WI38 (cell line): ENCODE data around the gene POMGNT1.
"Not testable (repeated sequence)": the region's sequence is repeated elsewhere in the genome, so short reads cannot be mapped to it uniquely, and the experiment has no call there.

ENCODE experiments used
- H3K4me3 ChIP-seq: 2 replicates; pipeline ENCODE4 v1.5.1; 2011; ENCODE audit warnings: low read depth, mild to moderate bottlenecking, control low read depth, low read length
- CTCF ChIP-seq: IDR thresholded peaks from 2 replicates; pipeline ENCODE4 v1.5.1; 2012; ENCODE audit warnings: low read depth, mild to moderate bottlenecking, control low read depth, low read length

The POMGNT1 gene

GRCh38 chr1:46197964-46198811 lies at the start of gene POMGNT1:
POMGNT1 (minus strand) TSS chr1:46198434; CDS start chr1:46197821, 613 bp downstream.
- TF ChIP-seq CTCF, result no peak
- H3K4me3 ChIP-seq, result peak within 1 kb of the TSS; percentile 88

GRCh38 chr1:46247436-46248121 lies 49.3 kb upstream of the POMGNT1 start, which contains the start of gene RAD54L:
RAD54L (plus strand) TSS chr1:46247763; CDS start chr1:46248406, 643 bp downstream.
- no peak for TF ChIP-seq CTCF
- peak within 1 kb of the TSS; percentile 83 for H3K4me3 ChIP-seq

- peak overlapping the region; percentile 75 for H3K4me3 ChIP-seq
- TF ChIP-seq CTCF, result no peak
These were observed 48.6 kb upstream of the POMGNT1 start for GRCh38 chr1:46246548-46247435.

GRCh38 chr1:46246136-46246535 lies 47.9 kb upstream of the POMGNT1 start:
- not testable (repeated sequence) for H3K4me3 ChIP-seq

GRCh38 chr1:46244656-46245371 lies 46.6 kb upstream of the POMGNT1 start:
- TF ChIP-seq CTCF, result 0 out of 2 replicates have a peak, but pooled peaks have one; percentile 3
- no peak overlapping the region for H3K4me3 ChIP-seq

- not testable (repeated sequence) for H3K4me3 ChIP-seq
These were observed 45.6 kb upstream of the POMGNT1 start for GRCh38 chr1:46243831-46244230.

GRCh38 chr1:46242918-46243317 lies 44.7 kb upstream of the POMGNT1 start:
- H3K4me3 ChIP-seq, result no peak overlapping the region
- no peak for TF ChIP-seq CTCF

- H3K4me3 ChIP-seq, result not testable (repeated sequence)
These were observed 43.5 kb upstream of the POMGNT1 start for GRCh38 chr1:46241733-46242132.

GRCh38 chr1:46238865-46239264 lies 40.6 kb upstream of the POMGNT1 start:
- H3K4me3 ChIP-seq, result not testable (repeated sequence)
